HG03196 (cell line): ENCODE data around the gene PRAMEF14.
"Not testable (repeated sequence)": the region's sequence is repeated elsewhere in the genome, so short reads cannot be mapped to it uniquely, and the experiment has no call there.

Experiments
- ATAC-seq: cut with Tn5 transposase; IDR thresholded peaks from one replicate; pipeline ENCODE4 v1.9.1; 2021; ENCODE audit not compliant: unreplicated experiment

PRAMEF14 gene, protein sequence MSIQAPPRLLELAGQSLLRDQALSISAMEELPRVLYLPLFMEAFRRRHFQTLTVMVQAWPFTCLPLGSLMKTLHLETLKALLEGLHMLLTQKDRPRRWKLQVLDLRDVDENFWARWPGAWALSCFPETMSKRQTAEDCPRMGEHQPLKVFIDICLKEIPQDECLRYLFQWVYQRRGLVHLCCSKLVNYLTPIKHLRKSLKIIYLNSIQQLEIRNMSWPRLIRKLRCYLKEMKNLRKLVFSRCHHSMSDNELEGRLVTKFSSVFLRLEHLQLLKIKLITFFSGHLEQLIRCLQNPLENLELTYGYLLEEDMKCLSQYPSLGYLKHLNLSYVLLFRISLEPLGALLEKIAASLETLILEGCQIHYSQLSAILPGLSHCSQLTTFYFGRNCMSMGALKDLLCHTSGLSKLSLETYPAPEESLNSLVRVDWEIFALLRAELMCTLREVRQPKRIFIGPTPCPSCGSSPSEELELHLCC

DNA sequence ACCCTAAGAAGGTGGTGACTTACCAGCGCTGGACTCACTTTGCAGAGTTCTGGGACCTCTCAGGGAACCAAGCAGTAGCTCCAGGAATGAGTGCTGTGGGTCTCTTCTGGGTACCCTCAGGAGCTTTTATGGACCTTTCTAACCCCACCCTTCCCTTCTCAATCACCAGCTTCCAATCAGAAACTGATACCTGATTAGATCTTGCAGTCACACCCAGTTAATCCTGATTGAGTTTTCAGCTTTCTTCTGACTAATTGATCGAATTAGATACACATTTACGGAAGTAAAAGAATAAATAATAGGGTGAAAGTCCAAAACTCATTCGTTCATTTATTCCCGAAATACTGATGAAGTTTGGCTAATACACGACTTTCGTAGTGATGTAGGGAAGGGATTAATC lies at the start of gene PRAMEF14:
Gene PRAMEF14 (minus strand): TSS at position 101 of the 400 bp plus-strand sequence. CDS start 1,820 bp downstream, outside the sequence.
- not testable (repeated sequence) for ATAC-seq

DNA sequence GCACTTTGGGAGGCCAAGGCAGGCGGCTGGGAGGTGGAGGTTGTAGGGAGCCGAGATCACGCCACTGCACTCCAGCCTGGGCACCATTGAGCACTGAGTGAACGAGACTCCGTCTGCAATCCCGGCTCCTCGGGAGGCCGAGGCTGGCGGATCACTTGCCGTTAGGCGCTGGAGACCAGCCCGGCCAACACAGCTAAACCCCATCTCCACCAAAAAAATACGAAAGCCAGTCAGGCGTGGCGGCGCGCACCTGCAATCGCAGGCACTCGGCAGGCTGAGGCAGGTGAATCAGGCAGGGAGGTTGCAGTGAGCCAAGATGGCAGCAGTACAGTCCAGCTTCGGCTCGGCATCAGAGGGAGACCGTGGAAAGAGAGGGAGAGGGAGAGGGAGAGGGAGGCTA lies 48.4 kb upstream of the PRAMEF14 start:
- not testable (repeated sequence) for ATAC-seq

- ATAC-seq = not testable (repeated sequence)
Observed at GRCh38 chr1:13394761-13395160, 47.8 kb upstream of the PRAMEF14 start.

DNA sequence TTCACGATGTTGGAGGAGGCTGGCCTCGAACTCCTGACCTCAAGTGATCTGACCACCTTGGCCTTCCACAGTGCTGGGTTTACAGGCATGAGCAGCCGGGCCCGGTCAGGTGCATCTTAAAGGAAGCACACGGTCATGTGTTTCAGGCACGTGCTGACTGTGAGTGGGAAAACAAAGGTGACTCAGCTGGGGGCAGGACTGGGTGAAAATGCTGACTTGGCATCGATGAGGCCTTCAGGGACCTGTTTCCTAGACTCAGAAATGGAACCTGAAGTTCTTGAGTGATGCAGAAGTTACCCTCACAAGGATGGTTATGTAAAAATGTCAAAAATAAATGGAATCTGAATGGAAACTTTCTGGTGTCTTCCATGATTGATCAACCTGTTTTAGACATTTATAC lies 46.1 kb upstream of the PRAMEF14 start:
- not testable (repeated sequence) for ATAC-seq

DNA sequence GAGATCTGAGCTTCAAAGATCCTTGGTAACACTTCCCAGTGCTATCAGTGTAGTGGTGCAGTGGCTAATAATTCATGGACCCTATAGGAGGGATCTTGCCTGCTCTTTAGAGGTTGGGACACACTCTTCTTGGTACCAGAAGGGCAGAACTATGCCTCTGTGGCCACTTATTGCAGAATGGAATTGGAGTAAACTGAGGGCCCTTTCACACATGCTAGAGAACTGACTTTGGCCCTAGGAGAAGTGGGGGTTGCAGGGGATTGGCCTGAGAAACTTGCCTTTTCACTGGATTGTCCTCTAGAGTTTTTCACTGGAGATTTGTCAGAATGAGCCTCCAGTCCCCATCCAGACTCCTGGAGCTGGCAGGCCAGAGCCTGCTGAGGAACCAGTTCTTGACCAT lies 42.4 kb upstream of the PRAMEF14 start, which contains the start of gene PRAMEF17:
Gene PRAMEF17 (plus strand): TSS at position 301 of the 400 bp plus-strand sequence. CDS start 26 bp downstream, at position 327.
- ATAC-seq = not testable (repeated sequence)

- ATAC-seq = not testable (repeated sequence)
Observed at GRCh38 chr1:13380380-13380779, 33.4 kb upstream of the PRAMEF14 start.

DNA sequence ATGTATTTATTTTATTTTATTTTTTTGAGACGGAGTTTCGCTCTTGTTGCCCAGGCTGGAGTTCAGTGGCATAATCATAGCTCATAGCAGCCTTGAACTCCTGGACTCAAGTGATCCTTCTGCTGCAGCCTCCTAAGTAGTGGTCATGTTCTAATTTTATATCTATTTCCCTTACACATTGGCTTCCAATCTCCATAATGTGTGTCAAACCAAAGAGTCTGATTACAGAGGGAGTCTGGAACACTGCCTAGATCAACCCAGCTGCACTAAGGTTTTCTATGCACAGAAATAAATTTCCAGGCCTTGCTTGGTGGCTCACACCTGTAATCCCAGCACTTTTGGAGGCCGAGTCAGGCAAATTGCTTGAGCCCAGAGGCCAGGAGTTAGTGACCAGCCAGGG lies 32.0 kb upstream of the PRAMEF14 start:
- not testable (repeated sequence) for ATAC-seq

- ATAC-seq = not testable (repeated sequence)
Observed at GRCh38 chr1:13368544-13368943, 21.6 kb upstream of the PRAMEF14 start.

GRCh38 chr1:13366536-13366935 lies 19.6 kb upstream of the PRAMEF14 start:
- not testable (repeated sequence) for ATAC-seq

DNA sequence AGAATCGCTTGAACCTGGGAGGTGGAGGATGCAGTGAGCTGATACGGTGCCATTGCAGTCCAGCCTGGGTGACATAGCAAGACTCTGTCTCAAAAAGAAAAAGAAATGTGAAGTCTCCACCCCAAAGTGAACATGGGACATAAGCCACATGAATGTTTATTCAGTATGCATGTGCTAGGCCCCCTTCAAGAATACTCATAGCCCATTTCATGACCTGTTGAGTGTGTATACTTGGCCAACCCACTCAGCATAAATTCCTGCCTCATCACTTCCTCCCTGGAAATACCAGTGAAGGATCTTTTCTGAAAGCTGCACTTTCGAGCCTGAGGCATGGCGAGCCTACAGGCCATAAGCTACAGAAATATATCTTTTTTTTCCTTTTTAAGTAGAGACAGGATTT lies 18.0 kb upstream of the PRAMEF14 start:
- ATAC-seq = not testable (repeated sequence)

DNA sequence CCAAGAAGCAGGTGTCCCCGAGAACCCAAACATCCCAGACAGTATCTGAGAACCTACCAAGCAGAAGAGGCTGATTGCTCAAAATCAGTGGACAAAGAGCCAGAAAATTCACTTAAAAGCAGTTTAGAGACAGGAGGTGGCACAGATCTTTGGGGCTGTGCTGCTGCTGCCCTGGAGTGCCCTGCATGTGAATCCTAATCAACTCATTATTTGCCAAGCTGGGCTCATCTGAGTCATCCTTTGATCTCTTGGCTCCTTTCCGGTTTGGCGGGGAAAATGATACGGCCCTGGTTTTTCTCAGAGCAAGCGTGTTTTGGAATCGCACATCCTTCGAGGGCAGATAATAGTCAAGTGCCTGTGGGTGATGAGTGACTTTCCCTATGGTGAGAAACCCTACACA lies 15.4 kb upstream of the PRAMEF14 start:
- not testable (repeated sequence) for ATAC-seq

GRCh38 chr1:13356774-13357173 lies 9.8 kb upstream of the PRAMEF14 start:
- ATAC-seq = not testable (repeated sequence)

GRCh38 chr1:13354475-13354874 lies 7.5 kb upstream of the PRAMEF14 start:
- not testable (repeated sequence) for ATAC-seq

GRCh38 chr1:13353476-13353875 lies 6.5 kb upstream of the PRAMEF14 start:
- not testable (repeated sequence) for ATAC-seq

DNA sequence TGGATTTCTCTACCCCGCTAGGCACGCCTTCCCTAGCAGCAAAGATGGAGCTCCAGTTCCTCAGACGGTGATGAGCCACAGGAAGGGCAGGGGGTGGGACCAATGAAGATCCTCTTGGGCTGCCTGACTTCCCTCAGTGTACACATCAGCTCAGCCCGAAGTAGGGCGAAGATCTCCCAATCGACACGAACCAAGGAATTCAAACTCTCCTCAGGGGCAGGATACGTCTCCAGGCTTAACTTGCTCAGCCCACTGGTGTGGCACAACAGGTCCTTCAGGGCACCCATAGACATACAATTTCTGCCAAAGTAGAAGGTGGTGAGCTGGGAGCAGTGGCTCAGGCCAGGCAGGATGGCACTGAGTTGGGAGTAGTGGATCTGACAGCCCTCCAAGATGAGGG lies 4.4 kb downstream of the PRAMEF14 start:
- ATAC-seq = not testable (repeated sequence)

DNA sequence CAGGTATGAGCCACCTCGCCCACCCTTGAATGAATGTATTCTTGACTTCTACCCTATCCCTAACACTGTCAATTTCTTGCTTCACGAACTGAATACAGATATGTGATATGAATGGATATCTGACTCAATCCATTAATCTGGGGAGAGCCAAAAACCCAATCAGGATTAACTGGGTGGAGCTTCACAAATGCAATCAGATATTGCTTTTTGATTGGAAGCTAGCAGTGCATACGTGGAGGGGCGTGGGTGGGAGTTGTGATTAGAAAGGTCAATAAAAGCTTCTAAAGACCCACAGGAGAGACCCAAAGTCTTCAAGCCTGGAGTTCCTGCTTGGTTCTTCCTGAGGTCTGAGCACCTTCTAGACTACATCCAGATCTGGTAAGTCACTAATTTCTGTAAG lies 31.7 kb downstream of the PRAMEF14 start, which contains the start of gene PRAMEF15:
Gene PRAMEF15 (plus strand): TSS at position 301 of the 400 bp plus-strand sequence. CDS start 2,827 bp downstream, outside the sequence.
- ATAC-seq = not testable (repeated sequence)

- not testable (repeated sequence) for ATAC-seq
Observed at GRCh38 chr1:13303239-13303638, 43.7 kb downstream of the PRAMEF14 start, which contains the start of gene PRAMEF33. Gene PRAMEF33, plus strand, starts transcription at chr1:13303539. Its CDS starts 2,416 bp downstream, at chr1:13305955.

GRCh38 chr1:13302197-13302596 lies 44.7 kb downstream of the PRAMEF14 start:
- not testable (repeated sequence) for ATAC-seq

DNA sequence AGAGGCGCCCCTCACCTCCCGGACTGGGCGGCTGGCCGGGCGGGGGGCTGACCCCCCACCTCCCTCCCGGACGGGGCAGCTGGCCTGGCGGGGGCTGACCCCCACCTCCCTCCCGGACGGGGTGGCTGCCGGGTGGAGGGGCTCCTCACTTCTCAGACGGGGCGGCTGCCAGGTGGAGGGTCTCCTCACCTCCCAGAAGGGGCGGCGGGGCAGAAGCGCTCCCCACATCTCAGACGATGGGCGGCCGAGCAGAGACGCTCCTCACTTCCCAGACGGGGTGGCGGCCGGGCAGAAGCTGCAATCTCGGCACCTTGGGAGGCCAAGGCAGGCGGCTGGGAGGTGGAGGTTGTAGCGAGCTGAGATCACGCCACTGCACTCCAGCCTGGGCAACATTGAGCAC lies 48.2 kb downstream of the PRAMEF14 start:
- ATAC-seq = not testable (repeated sequence)

GRCh38 chr1:13297216-13297931 lies 49.6 kb downstream of the PRAMEF14 start:
- ATAC-seq = not testable (repeated sequence)
